GM19193 (cell line): ENCODE data around the gene PDE7B.

Source experiments
- POLR2A ChIP-seq: IDR thresholded peaks from 4 replicates; pipeline ENCODE4 v1.6.1; 2011; ENCODE audit not compliant: insufficient read depth, insufficient read length; ENCODE audit errors: extremely low read depth

PDE7B gene

DNA sequence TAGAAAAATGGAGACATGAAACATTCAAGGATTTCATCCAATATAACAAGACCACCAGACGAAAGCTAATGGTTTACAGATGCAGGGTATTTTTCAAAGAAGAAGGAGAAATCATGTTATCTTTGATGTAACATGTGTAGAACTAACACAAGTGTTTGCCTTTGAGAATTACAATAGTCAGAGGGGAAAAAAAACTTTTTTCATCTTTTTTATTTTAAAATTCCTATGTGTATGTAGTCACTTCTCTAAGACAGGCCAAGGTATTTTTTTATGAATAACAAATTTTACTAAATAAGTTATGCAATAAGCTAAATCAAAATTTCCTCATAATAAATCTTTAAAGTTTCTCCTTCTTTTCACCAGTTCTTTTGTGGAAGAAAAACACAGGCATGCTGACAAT, 161.4 kb downstream of the PDE7B start:
- no peak for TF ChIP-seq POLR2A

DNA sequence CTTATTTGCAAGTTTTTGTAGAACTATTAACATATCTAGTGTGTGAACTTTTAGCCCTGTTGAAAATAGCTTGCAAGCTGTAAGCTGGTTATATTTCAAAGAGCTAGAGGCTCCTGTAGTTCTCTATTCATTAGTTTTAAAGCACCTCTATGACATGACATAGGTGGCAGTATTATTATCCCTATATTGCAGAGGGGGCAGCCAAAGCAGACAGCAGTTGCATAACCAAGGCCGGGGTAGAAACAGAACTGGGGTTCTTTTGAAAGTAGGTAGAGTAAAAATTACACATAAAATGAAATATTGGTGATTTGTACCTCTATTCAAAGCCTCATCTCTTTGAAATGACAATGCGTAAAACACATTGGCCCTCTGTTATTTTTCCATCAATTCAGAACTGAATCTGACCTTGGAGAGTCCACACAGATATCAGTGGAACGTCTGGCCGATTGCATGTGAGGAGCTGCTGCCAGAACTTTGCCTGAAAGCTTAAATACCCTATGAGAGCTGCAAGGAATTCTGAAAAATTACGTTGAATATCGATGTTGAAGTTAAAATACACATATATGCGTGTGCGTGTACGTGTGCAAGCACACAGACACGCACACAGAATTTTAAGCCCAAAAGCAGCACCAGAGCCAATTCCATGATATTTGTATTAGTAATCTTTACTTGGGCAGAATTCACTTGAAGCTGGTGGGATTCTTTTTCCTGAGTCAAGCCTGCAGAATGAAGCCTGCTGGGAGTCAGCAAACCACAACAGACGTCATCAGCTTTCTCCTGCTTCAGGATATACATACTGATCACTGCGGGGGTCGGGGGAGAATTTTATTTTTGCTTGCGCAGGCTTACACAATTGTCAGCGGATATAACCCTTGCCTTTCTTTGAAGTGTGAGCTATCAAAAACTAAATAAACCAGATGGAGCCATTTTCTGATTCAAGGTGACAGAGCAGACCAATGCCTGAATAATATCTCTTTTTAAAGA, 163.2 kb downstream of the PDE7B start:
- TF ChIP-seq POLR2A = no peak

DNA sequence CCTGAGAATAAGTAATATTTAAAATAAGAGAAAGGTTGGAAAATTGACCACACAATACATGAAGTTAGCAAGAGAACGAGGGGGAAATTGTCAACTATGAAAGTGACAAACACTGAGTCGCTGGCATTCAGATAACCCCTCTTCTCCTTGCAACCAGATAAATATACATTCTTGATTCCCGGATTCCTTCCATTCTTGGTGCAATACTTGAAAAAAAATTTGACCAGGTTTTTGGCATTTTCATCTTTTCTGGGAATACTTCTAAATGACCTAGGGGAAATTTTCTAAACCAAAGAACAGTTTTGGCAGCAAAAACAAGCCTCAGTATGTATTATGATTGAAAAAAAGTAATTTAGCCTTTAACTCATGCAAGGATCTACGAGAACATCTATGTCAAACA, 164.0 kb downstream of the PDE7B start:
- TF ChIP-seq POLR2A = no peak

DNA sequence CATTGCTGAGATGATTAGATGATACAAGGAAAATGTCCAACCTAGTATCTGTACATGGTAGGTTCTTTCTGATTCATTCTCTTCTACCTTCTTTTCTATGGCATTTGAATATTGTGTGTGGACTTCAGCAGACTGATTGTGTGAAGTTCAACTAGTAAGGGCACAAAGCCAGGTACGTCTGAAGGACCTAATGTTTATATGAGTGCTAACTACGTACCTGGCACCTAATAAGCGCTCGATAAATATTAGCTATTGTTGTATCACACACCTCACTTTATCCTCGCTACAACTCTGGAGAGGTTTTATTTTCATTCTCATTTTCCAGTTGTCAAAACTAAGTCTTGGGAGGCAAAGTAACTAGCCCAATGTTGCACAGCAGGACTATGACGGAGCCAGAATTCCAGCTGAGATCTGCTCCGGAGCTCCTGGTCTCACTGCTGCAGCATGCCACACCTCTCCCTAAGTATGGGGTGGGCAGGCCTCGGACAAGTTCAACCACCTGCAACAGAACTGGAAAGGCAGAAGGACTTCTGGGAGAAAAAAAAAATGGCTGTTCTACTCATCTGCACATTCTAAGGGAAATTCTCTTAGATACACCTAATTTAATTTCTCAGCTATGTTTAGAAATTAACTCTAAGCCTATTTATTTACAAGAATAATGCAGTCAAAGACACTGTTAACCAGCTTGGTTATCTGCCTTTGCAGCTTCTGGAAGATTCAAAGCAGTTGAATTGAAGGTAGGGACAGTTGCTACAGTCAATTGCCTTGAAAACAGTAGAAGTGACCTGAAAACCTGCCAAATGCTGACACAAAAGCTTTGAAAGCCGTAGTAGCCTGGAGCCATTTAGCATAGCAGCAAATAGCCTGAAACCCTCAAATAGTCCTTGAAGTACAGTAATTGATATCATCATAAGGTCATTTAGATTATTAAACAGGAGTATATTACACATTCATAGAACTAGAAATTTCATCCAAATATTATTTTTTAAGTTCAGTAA, 165.0 kb downstream of the PDE7B start:
- TF ChIP-seq POLR2A = no peak

DNA sequence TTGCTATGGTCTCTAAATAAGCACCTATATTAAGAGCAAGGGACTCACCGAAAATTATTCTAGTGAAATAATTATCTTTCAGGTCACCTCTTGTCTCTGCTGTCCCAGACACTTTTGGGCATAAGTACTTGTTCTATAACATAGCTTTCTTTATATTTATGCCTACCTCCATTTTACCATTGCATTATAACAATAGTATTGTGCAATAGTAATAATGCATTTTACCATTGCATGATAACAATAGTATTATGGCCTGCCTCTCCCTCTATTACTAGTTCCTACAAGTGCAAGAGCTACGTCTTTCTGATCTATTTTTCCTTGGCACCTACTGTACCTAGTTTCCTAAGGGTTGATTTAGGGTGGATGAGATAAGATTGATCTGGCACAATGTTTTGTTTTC, 169.2 kb downstream of the PDE7B start:
- TF ChIP-seq POLR2A = no peak

DNA sequence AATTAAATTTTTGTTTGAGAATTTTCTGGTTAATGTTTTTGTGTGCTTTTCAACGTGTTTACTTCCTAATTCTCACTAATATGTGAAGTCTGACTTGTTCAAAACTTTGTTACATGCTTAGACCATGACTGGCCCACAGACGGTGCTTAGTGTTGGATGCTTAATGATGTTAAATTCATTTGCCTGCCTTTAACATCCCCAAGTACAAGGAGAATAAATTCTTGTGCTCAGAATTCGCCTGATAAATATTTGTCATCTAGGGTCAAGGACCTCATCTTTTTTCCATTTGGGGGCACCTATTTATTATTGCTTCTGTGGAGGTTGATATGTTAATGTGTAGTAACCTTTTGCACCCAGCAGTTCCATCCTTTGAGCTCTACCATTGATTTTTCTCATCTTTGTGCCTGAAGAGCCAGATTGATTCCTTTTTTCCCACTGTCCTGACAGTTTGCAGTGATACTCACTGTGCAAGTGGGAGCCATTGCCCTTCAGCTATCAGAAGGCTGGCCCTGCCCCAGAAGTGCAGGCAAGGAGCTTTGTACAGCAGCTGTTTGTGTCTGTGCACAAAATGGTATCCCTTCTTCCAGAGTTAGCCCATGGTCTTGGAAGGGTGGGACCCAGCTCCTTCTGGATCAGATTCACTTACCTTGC, 170.8 kb downstream of the PDE7B start:
- no peak for TF ChIP-seq POLR2A

DNA sequence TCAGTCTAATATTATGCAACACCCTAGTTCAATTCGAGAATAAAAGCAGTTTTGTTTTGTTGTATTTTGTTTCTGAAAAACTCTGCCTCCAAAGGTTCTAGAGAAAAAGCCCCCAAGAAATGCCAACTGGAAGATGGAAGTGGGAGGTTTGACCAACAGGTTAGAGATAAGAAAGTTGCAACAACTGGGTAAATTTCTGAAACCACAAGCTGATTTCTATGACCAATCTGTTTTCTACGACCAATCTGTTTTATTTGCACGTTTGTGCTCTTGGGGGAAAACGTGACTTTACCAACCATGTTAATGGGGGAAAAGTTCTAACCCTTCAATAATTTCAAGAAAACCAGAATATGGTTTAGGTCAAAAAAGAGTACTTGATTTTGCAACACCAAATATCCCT, 173.2 kb downstream of the PDE7B start:
- no peak for TF ChIP-seq POLR2A

DNA sequence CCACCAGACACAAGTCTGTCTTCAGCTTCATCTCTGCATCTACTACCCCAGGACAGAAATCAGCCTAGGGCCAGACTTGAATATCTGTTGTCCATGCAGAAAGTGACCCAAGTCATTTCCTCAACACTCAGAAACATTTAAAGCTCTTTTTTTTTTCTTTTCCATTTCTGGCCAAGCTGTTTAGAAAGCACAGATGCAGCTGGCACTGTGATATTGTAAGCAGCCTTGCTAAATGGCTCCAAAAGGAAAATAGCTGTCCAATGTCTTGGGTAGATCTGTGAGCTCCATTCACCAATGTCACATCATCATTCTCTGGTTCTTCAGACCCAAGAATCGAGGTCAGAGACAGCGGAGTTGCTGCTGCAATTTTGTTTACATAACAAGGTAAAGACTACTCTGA, 174.2 kb downstream of the PDE7B start:
- TF ChIP-seq POLR2A = no peak

DNA sequence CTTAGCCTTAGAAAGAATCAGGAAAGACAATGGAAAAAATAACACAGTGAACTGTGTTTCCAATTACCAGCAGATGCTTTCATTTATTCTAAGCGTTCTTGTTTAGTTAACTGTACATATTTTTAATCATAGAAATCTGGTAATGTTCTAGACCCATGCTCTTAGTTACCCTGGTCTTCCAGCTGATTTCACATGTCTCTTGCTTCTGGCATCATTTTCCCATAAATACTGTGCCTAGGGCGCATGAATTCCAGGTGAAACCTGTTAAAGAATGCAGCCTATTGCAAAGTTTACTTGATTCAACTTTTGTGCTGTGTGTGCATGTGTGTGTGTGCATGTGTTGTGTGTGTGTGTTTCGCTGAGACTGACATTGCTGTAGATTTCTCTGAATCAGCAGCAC, 178.6 kb downstream of the PDE7B start:
- no peak for TF ChIP-seq POLR2A

DNA sequence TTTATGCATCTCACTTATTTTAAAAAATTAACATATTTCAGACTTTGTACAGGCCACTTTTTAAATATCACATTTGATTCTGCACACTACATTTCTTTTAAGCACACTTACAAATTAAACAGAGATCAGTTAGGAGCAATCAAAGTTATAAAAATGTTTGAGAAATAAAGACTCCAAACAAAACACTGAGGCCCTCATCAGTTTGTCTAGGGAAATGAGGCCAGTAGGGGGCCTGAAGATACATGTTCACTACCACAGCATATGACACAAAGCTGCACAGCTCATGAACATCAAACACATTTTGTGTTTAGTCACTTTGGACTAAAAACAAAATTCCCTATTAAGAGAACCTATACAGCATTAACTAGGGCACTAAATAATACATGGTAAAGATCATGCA, 180.5 kb downstream of the PDE7B start:
- no peak for TF ChIP-seq POLR2A

DNA sequence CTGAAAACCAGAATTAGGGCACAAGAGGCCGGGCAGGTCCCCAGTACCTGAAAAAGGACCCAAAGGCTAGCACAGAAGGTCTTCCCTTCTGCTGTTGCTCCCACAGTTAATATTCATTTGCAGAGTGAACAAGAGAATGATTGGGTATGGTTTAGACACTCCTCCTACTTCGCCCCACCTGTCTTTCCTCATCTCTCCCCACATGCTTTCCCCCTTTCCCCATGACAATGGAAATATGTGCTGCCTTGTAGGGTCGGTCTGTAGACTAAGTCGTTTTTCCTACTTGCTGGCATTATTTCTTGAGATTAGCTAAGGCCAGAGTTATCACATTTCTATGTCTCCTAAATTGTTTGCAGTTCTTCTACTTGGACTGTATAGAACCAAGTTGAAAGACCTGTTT, 181.9 kb downstream of the PDE7B start:
- TF ChIP-seq POLR2A = no peak

DNA sequence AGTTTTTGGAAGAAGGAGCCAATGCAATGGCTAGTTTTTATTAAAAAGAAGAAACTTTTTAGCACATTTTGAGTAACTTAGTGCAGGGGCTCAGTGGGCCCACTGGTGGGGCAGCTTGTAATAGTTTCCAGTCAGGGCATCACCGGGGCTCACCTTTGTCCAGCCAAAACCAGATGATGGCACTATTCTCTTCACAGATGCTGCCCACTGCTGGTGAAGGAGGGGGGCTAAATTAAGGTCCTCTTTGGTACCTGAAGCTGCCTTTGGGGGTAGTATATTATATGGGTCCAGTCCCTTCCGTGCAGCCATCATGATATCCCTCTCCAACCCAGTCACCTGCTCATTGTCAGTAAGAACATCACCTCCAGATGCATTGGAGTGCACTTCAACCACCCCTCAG, 182.9 kb downstream of the PDE7B start:
- TF ChIP-seq POLR2A = no peak

DNA sequence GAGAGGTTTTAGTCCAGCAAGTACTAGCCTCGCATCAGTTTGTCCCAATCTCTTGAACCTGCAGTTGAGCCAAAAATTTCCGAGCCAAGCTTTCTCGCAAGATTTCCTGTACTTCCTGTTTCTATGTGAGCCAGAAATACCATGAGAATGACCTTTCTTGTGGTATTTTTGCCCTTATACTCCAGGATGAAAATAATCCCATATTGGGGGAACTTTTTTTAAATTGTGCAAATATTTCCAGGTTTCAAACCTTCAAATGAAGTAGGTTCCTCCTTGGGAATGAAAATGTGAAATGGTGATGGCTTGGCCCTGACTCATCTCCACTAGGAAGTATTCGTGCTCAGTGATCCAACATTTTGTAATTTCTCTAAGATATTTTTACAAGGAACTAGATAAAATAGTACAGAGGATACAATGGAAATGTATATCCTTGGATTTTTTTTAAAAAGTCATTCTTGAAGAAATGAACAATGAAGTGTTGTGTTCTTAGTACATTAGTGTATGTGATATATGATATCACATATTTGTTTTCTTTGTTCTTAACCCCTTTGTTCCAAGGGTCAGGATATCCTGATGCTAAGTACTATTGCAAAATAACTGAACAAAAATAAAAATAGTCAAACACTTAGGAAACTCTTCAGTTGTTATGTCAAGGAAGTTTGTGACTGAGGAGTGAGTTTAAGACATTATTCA, 184.0 kb downstream of the PDE7B start:
- no peak for TF ChIP-seq POLR2A

DNA sequence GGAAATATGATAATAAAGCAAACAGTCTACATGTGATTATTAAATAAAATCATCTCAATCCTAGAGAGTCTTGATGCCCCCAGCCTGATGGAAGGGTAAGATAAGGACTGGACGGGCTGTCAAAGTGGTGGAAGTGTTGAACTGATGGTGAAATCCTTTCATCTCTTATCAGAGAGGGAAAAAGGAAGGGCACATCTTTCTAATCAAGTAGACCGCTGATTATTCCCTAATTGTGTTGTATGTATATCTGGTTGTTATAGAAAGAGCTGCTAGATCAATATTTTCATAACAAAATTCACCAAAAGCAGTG, 184.5 kb downstream of the PDE7B start:
- TF ChIP-seq POLR2A = no peak
